SK-N-SH (cell line): Measurements from ENCODE around the gene SELENOP. TPM values are rescaled to one million over a fixed set of nuclear protein-coding genes. Genes with fewer than 3 reads are reported as not detected.

ENCODE experiments used
- CTCF ChIA-PET: fragments of 300-600, 350-600 bp; formaldehyde crosslinking; extraction: SDS; loops from one replicate; lab custom pipeline; 2021; lab: Yijun Ruan, JAX
- POLR2A ChIA-PET: fragments of 350-600 bp; sonication (Branson Sonifier 250); formaldehyde crosslinking; extraction: SDS; loops from one replicate; lab custom pipeline; 2020; ENCODE audit warnings: antibody characterized with exemption, inconsistent platforms; lab: Yijun Ruan, JAX
- DNase-seq: peaks from one replicate; pipeline ENCODE4 v3.0.0; 2012
- H2AFZ ChIP-seq: fragments of 200-600 bp; sonication (generic); 2 replicates; pipeline ENCODE4 v1.8.1; 2016; ENCODE audit warnings: antibody characterized with exemption, mild to moderate bottlenecking, low read depth
- H3F3A ChIP-seq: fragments of 200-600 bp; sonication (generic); replicated peaks from 2 replicates; pipeline ENCODE3; 2016; ENCODE audit warnings: antibody characterized with exemption, mild to moderate bottlenecking; ENCODE audit not compliant: insufficient read depth
- H3K27ac ChIP-seq, 2 experiments: fragments of 200-500 bp in 1 of 2; fragments of 200-600 bp in 1 of 2; sonication (Bioruptor generic) in 1 of 2; sonication (generic), shearing (Covaris generic) in 1 of 2; 2 replicates each; pipeline versions ENCODE4 v1.5.1 to v1.6.1; 2014 to 2016; ENCODE audit warnings: low read depth in 2 of 2, inconsistent platforms in 1 of 2, low read length in 1 of 2, mild to moderate bottlenecking in 1 of 2, mixed read lengths in 1 of 2
- H3K27me3 ChIP-seq: fragments of 200-600 bp; sonication (generic), shearing (Covaris generic); 2 replicates; pipeline ENCODE4 v1.6.1; 2016; ENCODE audit warnings: mixed run types; ENCODE audit not compliant: insufficient read depth
- H3K36me3 ChIP-seq, 2 experiments: fragments of 200-500 bp in 1 of 2; fragments of 200-600 bp in 1 of 2; sonication (Bioruptor generic) in 1 of 2; sonication (generic) in 1 of 2; replicated peaks in 1 of 2; 2 replicates each; pipeline versions ENCODE3 to v1.5.1; 2014 to 2016; ENCODE audit warnings: low read length in 1 of 2, mild to moderate bottlenecking in 1 of 2; ENCODE audit not compliant: insufficient read depth in 2 of 2, control insufficient read depth in 1 of 2
- H3K4me1 ChIP-seq, 2 experiments: fragments of 200-500 bp in 1 of 2; fragments of 200-600 bp in 1 of 2; sonication (Bioruptor generic) in 1 of 2; sonication (generic), shearing (Covaris generic) in 1 of 2; 2 replicates each; pipeline versions ENCODE4 v1.5.1 to v1.6.1; 2014 to 2016; ENCODE audit warnings: low read depth in 1 of 2, low read length in 1 of 2, mixed run types in 1 of 2; ENCODE audit not compliant: insufficient read depth in 2 of 2, control insufficient read depth in 1 of 2
- H3K4me2 ChIP-seq: fragments of 200-600 bp; sonication (generic), shearing (Covaris generic); 2 replicates; pipeline ENCODE4 v1.6.1; 2017; ENCODE audit warnings: mixed run types
- H3K4me3 ChIP-seq, 2 experiments: fragments of 200-500 bp in 1 of 2; fragments of 200-600 bp in 1 of 2; sonication (Bioruptor generic) in 1 of 2; sonication (generic), shearing (Covaris generic) in 1 of 2; 2 replicates each; pipeline versions ENCODE4 v1.5.1 to v1.8.1; 2014 to 2016; ENCODE audit warnings: low read depth in 2 of 2, inconsistent platforms in 1 of 2, low read length in 1 of 2, mild to moderate bottlenecking in 1 of 2, mixed read lengths in 1 of 2, moderate library complexity in 1 of 2
- H3K79me2 ChIP-seq: fragments of 200-600 bp; sonication (generic); 2 replicates; pipeline ENCODE4 v1.8.1; 2017; ENCODE audit warnings: mild to moderate bottlenecking; ENCODE audit not compliant: insufficient read depth
- H3K9ac ChIP-seq: fragments of 200-600 bp; sonication (generic); 2 replicates; pipeline ENCODE4 v1.6.1; 2017; ENCODE audit warnings: mixed run types
- H3K9me2 ChIP-seq: fragments of 200-600 bp; sonication (generic); 2 replicates; pipeline ENCODE4 v1.6.1; 2017; ENCODE audit warnings: mixed run types
- H3K9me3 ChIP-seq: fragments of 200-600 bp; sonication (generic); 2 replicates; pipeline ENCODE4 v1.6.1; 2017; ENCODE audit warnings: mixed run types, mild to moderate bottlenecking, moderate library complexity
- H4K20me1 ChIP-seq: fragments of 200-600 bp; sonication (generic); 2 replicates; pipeline ENCODE4 v1.6.1; 2017; ENCODE audit warnings: mild to moderate bottlenecking, mixed run types; ENCODE audit not compliant: insufficient read depth
- EP300 ChIP-seq, 2 experiments: IDR thresholded peaks; 2 replicates each; pipeline versions ENCODE4 v1.4.0 to v1.6.1; 2012; ENCODE audit warnings: borderline replicate concordance in 1 of 2, low read depth in 1 of 2, low read length in 1 of 2
- EZH2phosphoT487 ChIP-seq: fragments of 200-600 bp; sonication (generic); IDR thresholded peaks from 2 replicates; pipeline ENCODE4 v1.6.1; 2017; ENCODE audit warnings: low read depth, mixed run types, mild to moderate bottlenecking, antibody characterized with exemption, moderate library complexity, borderline replicate concordance
- FOSL2 ChIP-seq: IDR thresholded peaks from 2 replicates; pipeline ENCODE4 v1.4.0; 2012; ENCODE audit warnings: low read depth, mild to moderate bottlenecking, moderate library complexity, borderline replicate concordance
- GABPA ChIP-seq: IDR thresholded peaks from 2 replicates; pipeline ENCODE4 v1.4.0; 2012; ENCODE audit warnings: low read depth, mild to moderate bottlenecking
- JUND ChIP-seq: IDR thresholded peaks from 2 replicates; pipeline ENCODE4 v1.4.0; 2012
- MEF2A ChIP-seq: IDR thresholded peaks from 2 replicates; pipeline ENCODE4 v1.4.0; 2012; ENCODE audit warnings: low read depth, borderline replicate concordance
- NRF1 ChIP-seq: IDR thresholded peaks from 2 replicates; pipeline ENCODE4 v1.6.1; 2012; ENCODE audit warnings: low read depth, mild to moderate bottlenecking, low read length
- RXRA ChIP-seq: IDR thresholded peaks from 2 replicates; pipeline ENCODE4 v1.4.0; 2012; ENCODE audit warnings: low read depth, mild to moderate bottlenecking, borderline replicate concordance
- ZBTB33 ChIP-seq: IDR thresholded peaks from 2 replicates; pipeline ENCODE4 v1.4.0; 2012; ENCODE audit warnings: low read depth, borderline replicate concordance
- WGBS: methylation state at CpG from one replicate; pipeline ENCODE4 v1.1.6; 2017; ENCODE audit warnings: low lambda C conversion rate; 5-methylcytosine and 5-hydroxymethylcytosine counted together
- polyA plus RNA-seq, 3 experiments: library from polyadenylated mRNA; depleted of rRNA; stranded (reverse); fragments of >200 nt; gene quantifications; 2 replicates each; pipeline ENCODE4 v1.2.3, GENCODE V29; 2012
- TF ChIP-seq, protein P1 (sequence below): IDR thresholded peaks from 2 replicates; pipeline ENCODE4; 2012

Gene SELENOP, protein sequence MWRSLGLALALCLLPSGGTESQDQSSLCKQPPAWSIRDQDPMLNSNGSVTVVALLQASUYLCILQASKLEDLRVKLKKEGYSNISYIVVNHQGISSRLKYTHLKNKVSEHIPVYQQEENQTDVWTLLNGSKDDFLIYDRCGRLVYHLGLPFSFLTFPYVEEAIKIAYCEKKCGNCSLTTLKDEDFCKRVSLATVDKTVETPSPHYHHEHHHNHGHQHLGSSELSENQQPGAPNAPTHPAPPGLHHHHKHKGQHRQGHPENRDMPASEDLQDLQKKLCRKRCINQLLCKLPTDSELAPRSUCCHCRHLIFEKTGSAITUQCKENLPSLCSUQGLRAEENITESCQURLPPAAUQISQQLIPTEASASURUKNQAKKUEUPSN
- polyA plus RNA-seq (2012; rRNA removed), result 0.06 and 0.08 TPM in 2 replicates
- 0.08 and 0.13 TPM in 2 replicates for polyA plus RNA-seq (2012; cell fraction: cytosol; rRNA removed)
- 0.10 TPM in 1 of 2 replicates, not detected in the other for polyA plus RNA-seq (2012; cell fraction: nucleus; rRNA removed)

DNA sequence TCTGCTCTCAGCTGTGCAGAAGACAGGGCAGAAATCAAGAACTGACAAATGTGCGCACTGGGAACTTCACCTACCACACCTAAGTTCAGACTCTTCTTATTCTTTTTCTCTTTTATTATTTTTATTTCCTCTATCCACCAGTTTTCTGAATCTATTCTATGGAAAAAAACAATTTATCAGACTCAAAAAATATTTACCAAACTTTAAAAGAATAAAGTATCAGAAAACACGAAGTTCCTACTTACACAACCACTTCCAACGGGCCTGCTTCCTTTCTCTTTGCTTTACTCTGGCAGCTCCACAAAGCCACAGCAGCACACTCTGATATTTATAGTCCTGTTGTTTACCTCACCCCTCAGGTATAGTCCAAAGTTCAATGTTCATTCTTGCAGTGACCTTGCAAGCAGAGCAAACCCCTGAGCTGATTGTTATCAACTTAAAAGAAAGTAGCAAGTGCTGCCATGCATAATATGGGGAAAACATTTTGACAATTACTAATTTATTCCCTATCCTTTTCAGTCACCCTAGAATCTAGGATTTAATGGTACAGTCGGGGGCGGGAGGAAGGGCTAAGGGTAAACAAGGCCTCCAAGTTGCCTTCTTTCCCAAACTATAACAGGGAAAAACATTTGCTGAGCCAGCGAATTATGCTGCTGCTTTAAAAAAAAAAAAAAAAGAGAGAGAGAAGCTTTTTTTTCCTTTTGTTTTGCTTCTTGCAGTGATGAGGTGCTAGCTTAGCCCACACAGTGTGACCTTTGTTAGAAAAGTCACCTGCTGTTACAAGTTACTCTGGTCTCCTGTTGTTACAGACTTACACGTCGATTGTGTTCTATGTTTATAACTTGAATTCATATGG is at the start of gene SELENOP:
Gene SELENOP (minus strand): TSS at position 302 of the 856 bp plus-strand sequence. CDS start 3,539 bp downstream, outside the sequence.
- no peak for DNase-seq
- Histone ChIP-seq H3K9me3 (no peaks in the 10 kb centered on the region), H3K4me1 (no peaks in the 10 kb centered on the region), H3K27ac (no peak within 1 kb of the TSS), H3K9ac (no peak within 1 kb of the TSS), H3K79me2 (no peaks in the 10 kb centered on the region), H3K27me3 (no peaks in the 10 kb centered on the region; the same call in 1 of the 2 replicates), H3K4me3 (no peak within 1 kb of the TSS), H4K20me1 (no peaks in the 10 kb centered on the region), H3F3A (no peaks in the 10 kb centered on the region), H2AFZ (no peak within 1 kb of the TSS), H3K9me2 (no peaks in the 10 kb centered on the region), H3K4me2 (no peak within 1 kb of the TSS), H3K36me3 (no peaks in the 10 kb centered on the region)
- 64% methylated on average over 8 of the region's 8 CpGs for WGBS
- POLR2A ChIA-PET, result interaction anchor here (0.6 kb wide), 1 partner anchor 17 kb away, joined by 3 read pairs; no protein-coding TSS in a partner anchor
- CTCF ChIA-PET, result no interaction called here
- TF ChIP-seq EZH2phosphoT487 (no peak), RXRA (no peak), NRF1 (no peak), GABPA (no peak), MEF2A (no peak), FOSL2 (no peak), ZBTB33 (no peak), JUND (no peak), EP300 (IDR thresholded peaks at IDR 0.05; ENCODE audit: borderline replicate concordance in 1 of 2, low read depth in 1 of 2, low read length in 1 of 2) (no peak)
- TF ChIP-seq, protein P1, sequence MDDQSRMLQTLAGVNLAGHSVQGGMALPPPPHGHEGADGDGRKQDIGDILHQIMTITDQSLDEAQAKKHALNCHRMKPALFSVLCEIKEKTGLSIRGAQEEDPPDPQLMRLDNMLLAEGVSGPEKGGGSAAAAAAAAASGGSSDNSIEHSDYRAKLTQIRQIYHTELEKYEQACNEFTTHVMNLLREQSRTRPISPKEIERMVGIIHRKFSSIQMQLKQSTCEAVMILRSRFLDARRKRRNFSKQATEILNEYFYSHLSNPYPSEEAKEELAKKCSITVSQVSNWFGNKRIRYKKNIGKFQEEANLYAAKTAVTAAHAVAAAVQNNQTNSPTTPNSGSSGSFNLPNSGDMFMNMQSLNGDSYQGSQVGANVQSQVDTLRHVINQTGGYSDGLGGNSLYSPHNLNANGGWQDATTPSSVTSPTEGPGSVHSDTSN, result no peak

DNA sequence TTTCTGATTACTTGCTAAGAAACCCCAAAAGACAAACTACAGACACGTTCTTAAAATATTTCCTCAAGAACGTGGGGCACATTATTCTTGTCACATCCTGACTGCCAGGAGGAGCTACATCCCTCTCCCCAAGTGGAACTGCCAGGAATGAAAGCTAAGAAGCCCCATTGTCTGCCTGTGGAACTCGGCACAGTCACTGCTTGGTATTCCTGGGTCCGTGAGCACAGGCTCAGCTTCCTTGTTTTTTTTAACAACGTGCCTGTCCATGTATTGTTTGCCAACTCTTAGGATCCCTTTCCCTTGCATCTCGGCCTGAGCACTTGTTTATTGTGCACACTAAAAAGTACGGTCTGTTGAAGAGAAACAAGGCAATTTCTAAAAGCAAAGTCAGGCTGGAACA is 47.0 kb upstream of the SELENOP start:
- TF ChIP-seq NRF1, result no peak
- H3F3A ChIP-seq, result no peaks in the 10 kb centered on the region
- no peaks in the 10 kb centered on the region for H3K9me3 ChIP-seq
- no peaks in the 10 kb centered on the region for H3K79me2 ChIP-seq
- H3K9me2 ChIP-seq, result no peaks in the 10 kb centered on the region
- no peak overlapping the region for H3K4me3 ChIP-seq
- CTCF ChIA-PET, result interaction anchor here (0.9 to 2.1 kb wide), 2 partner anchors 30 to 50 kb away, joined by 3 to 4 read pairs; no protein-coding TSS in a partner anchor
- no peaks in the 10 kb centered on the region; the same call in 1 of the 2 replicates for H3K27me3 ChIP-seq
- POLR2A ChIA-PET, result no interaction called here
- no peak overlapping the region for H2AFZ ChIP-seq
- H3K9ac ChIP-seq, result no peak overlapping the region
- no peak for DNase-seq
- 6% methylated on average over 7 of the region's 7 CpGs for WGBS
- no peaks in the 10 kb centered on the region for H4K20me1 ChIP-seq
- no peak overlapping the region for H3K4me2 ChIP-seq
- no peaks in the 10 kb centered on the region for H3K4me1 ChIP-seq
- no peak overlapping the region for H3K27ac ChIP-seq
- no peaks in the 10 kb centered on the region for H3K36me3 ChIP-seq
